Activated T-cell treated with anti-CD3 and anti-CD28 coated beads for 4 hours (primary cell): Measurements from ENCODE around the gene CCNK.

Experiments
- DNase-seq: peaks from one replicate; pipeline ENCODE4 v3.0.0-alpha.2; 2020

CCNK gene

DNA sequence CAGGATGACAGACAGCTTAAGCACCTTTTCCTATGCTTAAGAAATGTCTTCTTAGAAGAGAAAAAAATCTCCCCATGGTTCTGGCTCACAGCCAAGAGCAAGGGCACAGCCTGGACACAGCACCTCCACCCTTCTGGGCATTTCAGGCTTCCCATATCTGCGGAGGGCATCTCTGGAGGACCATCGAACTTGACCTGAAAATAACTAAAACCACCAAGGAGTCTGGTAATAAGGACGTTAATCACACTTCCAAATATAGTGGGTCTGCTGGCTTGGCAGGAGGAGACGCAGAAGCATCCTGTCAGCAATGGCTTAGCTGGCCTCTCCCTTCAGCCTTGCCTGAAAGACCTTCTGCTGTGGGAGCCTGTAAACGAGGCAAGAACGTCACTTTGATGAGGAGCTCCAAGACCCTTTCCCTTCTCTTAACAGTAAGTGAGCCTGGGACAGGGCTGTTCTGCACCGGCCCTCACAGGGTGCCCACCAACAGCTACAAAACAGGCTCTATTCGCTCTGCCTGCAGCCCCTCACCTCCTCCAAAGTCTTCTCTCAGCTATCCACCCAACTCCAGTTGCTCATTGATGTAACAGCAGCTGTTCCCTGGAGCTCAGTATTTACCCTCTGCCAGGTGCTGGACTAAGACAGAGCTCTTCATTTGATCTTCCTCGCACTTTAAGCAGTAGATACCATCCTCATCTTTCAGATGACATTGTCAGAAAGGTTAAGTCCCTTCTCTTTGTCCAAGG is 13.7 kb upstream of the CCNK start:
- DNase-seq, result no peak

DNA sequence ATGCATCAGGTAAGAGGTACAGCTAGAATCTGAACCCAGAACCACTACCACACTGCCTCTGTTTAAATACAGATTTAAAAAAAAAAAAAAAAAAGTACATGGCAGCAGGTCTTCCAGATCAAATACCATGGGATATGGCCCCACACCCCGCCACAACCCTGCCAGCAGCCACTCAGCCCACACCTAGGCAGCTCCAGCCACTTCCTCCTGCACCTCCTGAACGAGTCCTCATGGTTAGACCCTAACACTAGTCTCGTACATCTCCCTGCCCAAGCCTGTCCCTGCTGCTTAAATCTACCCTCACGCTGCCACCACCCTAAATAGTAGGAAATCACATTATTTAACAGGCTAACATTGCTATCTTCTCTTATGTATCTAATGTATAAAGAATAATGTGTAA is 13.1 kb upstream of the CCNK start:
- no peak for DNase-seq

DNA sequence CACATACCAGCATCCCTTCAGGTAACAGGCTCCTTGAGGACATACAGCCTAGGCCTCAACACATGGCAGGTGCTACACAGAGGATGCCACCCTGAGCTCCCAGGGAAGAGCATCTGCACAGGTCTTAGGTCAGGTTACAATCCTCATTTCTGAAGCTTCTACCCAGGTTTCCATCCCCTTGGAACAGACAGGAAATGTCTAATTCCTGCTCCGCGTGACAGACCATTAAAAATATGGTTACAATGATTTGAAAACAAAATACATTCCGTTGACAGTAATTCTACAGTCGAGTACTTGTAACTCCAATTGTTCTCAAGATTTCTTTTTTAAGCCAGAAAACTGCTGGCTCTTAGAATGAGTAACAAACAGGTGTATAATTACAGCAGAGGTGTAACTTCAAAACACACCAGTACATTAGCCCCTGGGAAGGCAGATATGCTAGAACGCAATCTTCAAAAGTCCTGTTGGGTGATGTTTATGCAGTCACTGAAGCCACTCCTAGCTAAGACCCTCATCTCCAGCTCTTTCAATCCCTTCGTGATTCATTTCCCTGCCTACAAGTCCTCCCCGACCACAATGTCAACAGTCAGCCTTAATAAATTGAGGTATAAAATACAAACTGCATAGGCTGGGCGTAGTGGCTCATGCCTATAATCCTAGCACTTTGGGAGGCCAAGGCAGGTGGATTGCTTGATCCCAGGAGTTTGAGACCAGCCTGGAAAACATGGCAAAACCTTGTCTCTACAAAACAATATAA is 12.2 kb upstream of the CCNK start:
- no peak for DNase-seq

DNA sequence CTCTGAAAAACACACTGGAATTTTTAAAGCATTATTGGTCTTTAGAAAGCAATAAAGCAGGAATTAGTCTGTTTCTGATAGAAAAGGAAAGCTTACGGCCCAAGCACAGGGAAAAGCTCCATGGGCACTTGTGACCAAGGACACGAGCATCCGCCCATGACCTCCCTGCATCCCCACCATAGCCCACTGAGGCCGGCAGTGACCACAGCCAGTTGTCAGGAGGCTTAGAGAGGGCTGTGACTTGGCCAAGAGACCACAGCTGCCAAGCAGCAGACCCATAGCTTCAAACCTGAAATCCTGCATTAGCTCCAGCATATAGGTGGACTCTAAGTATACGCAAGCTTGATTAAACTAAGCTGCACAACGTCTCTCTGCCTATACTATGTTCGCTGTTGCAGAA is 9.5 kb upstream of the CCNK start:
- no peak for DNase-seq

DNA sequence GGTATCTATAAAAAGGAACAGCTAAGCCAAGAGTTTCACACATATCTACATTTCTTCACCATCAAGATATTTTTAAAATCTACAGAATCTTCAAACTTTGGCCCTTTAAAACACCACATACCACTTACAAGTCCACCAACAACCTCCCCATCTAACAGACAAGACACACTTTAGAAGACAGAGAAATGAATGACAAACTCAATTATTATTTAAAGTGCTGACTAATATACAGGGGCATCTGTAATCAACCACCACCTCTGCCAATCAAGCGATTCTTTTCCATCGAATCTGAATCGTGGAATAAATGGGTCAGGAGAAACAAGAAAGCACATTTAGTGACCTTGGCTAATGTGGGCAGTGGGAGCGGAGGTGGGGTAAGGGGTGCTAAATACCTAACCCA is 8.3 kb upstream of the CCNK start:
- no peak for DNase-seq

DNA sequence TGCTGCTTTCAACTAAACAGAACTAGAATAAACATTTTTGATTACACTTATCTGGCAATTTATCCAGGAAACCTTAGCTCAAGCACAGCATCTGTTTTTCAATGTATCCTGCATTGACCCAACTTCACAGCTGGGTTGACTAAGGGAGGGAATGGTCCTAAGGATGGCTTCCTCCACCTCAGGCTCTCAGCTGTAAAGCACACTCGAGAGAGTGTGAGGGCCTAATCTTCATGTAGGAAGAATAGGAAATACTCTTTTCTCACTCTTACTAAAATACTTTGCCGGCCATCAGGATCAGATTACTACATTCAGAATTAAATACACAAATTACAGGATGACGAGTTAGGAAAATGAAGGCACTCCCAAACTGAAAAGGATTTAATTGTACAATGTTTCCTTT is 7.8 kb upstream of the CCNK start:
- DNase-seq, result no peak

DNA sequence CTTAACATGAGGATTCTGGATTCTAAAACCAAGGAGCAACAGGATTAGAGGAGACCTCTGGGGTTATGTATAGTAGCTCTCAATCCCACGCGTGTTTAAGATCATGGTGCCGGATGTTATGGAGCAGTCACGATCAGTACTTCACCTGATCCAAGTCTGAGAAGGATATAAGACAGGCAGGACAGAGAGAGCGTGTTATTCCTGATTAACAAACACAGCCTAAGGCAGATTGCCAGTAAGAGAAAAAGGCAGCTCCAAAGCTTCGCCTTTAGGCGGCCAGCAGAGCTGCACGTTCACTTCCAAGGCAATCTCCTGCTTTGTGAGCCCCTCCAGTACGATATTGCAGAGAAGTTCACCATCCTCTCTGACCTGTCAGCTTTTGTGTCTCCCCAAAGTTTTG is 6.0 kb upstream of the CCNK start:
- no peak for DNase-seq

DNA sequence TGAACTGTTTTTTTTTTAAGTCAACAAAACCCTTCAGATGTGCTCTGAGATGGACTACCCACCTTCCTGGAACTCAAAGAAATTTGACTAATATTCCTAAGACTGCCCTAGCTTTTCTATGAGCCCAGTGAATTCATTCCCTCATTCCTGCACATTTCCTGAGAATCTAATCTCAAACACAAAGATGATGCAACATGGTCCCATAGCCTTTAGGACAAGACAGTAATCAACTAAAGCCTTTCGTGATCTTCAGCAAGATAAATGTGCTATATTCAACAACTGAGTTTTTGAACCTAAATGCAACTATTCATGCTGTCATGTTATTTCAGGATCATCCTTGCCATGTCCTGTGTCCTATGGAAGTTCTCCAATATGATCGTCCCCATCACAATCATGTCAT is 5.5 kb upstream of the CCNK start:
- DNase-seq, result no peak

DNA sequence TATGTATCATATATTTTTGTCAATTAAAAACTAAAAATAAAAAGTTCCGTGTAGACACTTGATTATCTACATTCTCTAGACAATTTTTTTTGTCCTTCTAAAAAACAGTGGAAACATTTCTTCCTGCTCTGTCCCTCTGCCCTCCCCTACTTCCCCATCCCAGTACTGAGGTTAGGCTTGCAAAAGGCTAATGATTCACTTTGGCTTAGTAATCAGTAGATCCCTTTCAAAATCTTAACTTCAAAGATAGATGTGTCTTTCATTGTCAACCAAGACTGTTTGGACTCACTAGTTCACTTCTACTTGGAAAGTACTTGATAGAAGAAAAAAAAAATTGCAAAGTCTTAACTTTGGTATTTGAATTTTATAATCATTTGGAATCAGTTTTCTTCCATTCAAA is 4.3 kb upstream of the CCNK start:
- no peak for DNase-seq

DNA sequence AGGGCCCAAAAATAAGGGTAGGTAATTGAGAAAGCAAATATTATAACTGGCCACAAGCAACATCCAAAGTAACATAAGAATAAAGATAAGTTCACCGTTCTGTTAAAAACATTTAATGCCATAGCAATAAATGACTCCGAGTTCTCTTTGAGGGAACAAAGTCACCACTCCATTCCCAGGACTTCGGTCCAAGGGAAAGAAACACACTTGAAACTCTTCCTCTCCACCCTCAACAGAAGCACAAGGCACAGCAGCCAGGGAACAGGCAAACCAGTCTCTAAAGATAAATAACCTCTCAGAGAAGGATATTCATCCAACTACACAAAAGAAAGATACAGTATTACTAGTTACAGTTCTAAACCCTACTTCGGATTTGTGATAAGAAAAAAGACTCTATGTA is 3.1 kb upstream of the CCNK start:
- DNase-seq, result no peak

DNA sequence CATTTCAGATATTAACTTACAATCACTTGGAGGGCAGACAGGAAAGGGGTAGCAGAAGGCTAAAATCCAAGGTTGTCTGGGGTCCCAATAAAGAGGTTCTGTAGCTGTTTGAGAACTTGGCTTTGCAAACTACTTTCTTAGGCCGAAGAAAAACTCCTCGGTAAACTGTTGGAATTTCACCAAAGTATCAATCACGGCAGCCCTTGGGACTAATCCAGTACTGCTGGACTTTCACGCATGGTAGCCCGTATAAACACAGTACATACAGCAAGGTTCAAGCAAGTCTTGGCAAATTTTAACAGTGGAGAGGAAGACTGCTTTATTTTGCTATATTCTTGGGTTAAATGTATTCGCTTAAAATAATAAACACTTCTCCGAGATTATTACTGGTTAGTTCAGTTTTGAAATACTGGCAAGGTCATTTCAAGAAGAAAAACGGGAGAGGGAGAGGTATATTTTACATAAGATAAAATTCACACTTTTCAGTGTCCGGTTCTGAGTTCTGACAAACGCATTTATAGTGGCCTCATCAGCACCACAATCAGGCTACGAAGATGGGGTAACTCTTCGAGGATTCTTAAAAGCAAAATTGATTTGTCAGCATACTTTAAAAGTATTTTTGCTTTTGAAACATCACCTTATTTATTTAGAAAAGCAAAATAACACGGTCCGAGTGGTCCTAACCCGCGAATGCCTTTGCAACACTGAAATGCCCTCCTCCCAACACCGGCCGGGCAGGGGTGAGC is 1.9 kb upstream of the CCNK start:
- DNase-seq, result no peak

DNA sequence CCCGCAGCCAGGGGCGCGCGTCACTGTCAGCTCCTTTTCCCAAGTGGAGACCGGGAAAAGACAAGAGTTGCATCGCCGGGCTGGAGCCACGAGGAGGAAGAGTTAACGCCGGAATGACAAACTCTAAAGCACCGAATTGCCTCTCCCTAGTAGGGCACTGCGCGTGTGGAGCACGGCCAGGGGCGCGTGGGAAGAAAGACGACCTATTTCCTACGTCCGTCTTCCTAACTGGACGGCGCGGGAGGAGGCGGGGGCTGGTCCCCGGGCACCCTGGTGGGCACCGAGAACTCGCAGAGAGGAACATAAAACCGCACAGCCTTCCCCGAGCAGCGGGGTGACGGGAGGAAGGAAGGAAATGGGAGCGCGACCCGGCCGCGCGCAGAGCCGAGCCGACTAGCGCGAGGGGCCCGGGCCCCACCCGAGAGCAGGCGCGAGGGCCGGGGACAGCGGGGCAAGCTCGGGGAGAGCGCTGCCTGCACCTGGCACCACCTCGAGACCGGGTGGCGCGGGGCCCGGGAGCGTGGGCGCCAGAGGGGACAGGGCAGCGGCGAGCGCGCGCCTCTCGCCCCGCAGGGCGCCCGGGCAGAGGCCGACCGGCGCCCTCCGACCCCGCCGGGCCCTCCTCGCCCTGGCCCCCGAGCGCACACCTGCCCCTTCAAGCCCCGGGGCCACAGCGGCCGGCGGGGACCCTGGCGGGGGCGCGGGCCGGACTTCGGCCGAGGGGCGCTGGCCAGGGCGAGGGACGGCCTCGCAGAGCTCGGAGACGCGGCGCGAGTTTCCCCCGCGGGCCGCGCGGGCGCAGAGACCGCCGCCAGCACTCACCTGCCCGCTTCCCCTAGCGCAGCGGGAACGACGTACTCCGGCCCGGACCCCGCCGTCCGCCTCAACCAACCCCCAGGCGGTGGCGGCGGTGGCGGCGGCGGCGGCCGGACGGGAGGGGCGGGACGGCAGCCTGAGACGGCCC is 1.0 kb upstream of the CCNK start, which contains the start of gene SETD3:
Gene SETD3, minus strand, starts transcription at position 954 of the 964 bp plus-strand sequence. CDS start 15,054 bp downstream, outside the sequence.
- DNase-seq, result no peak

DNA sequence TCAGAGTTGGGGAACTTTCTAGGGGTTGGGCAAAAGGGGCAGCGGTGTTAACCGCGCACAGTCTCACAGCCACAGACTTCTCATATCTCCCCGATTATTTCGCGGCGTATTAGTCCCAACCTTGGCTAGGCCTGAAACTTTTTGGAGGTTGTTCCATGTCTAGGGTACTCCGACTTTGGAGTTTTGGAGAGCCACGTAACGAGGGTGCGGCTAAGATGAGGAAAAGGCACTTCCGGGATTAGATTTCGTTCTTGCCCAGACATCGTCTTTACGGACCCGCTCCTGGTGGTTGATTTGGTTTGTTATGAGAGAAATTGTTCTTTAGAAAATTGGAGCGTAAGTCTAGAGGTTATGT is 513 bp downstream of the CCNK start:
- no peak for DNase-seq

DNA sequence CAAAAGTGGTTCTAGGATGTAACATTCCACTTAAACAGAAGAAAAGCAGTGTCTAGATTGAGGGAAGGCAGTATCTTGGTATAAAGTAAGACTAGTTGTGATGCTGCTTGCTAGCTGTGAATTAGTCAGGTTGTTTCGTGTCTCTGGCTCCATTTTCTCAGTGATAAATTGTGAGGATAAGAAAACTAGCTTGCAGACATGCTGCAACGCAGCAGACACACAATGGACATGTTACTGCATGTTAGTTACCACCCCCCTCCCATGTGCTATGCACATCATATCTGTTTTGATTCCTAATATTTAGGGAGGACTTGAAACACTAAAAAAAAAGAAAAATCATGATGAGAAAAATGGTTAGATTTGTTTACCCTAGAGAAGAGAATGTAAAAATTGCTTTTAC is 2.9 kb downstream of the CCNK start:
- no peak for DNase-seq

DNA sequence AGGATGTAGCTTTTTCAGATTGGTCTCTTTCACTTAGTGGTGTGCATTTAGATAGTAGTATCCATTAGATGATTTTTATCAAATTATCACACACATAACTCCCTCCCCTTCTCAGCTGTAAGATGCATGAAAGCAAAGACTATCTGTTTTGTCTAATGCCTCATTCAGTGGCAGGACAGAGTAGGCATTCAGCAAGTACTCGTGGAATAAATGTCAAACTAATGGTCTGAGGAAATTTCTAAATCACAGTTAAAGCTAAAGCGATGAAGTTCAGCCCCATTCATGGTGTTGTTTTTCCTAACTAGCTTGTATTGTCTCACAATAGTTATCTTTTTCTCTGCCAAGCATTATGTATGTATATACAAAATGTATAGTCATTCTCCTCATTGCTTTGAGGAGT is 16.1 kb downstream of the CCNK start:
- no peak for DNase-seq

DNA sequence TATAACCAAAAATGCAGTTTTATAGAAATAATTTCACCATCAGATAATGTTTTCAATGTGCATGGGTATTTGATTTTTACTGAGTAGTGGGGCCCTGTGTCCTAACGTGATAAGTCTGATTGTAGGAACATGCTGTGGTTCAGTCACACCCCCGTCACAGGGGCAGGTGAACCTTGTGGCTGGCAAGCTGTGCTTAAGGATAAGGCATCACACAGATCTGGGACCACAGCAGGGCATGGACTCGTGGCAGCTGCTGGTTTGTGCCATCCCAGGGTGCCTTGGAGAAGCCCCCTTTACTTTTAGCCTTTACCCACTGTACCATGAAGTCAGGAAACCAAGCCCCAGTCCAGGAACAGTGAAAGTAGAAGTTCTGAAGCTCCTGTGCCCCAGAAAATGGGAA is 16.7 kb downstream of the CCNK start:
- no peak for DNase-seq

DNA sequence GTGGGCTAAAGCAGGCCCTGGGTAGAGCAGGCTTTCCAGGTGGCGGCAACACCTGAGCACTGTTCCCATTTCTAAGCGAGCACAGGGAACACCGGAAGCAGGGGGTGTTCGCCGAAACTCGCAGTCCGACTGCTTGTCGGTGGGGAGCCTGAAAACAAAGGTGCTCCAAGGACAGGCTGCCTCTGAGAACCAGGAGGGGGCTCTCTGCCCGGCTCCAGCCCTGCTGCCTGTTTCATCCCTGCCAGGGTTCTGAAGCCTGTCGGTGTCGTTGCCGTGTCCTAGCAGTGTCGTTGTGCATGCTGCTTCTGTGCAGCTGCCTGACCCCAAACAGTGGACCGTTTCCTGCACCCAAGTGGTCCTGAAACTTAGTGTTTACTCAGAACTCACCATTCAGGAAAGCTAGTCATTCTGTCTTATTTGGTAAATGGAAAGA is 21.8 kb downstream of the CCNK start:
- DNase-seq, result no peak

DNA sequence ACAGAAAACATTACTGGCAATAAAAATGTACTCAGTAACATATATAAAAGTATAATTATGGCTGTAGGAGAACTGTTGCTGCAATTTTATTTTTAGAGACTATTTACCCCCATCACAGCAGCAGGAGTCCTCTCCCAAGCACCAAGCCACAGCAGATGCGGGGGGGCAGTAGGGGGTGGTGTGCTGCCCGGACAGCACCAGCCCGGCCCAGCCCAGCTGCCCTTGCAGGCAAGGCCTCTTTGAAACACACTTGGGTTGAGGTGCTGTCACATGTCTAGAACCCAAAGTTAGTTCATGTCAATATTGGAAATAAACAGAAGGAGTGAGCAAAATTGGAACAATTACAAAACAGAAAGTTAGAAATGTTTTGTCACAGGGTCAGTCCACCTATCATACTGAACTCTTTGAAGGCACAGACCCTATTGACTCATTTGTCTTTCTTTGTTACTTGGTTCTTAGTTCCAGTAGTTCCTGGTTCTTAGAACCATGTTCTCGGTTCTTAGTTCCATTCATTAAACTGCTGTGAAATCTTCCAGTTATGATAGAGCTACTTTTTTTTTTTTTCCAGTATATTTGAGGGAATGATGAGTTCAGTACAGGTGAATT is 22.7 kb downstream of the CCNK start:
- DNase-seq, result no peak

DNA sequence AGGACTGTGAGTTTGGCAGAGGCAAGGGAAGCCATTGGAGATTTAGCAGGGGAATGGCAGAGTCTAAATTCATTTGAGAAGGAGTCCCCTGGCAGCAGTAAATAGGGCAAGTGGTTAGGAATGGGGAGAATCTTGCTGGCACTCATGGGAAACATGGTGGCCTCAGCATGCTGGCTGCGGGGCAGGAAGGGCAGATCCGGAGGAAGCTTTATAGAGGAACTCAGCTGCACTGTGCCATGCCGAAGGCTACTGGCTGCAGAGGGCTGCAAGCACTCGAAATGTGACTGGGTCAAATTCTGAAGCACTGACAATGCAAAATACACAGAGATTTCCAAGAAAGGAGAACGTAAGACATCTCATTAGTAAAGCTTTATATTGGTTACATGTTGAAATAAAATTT is 23.9 kb downstream of the CCNK start:
- DNase-seq, result no peak

DNA sequence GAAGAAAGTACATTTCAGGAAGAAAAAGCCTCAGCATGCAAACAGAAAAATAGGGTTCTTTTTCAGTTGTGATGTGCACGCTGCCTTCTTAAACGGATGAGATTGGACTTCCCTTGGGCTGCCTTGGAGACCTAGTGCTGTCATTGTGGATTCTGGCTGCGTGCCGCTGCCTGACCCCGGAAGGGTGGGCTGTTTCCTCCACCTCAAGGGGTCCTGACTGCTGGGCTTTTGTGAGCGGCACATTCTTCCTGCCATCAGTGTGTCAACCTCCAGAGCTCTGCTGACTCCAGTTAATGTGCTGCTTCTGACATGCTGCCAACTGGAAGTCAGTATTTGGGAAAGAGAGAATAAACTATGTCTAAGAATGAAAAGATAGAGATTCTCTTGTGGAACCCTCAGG is 25.1 kb downstream of the CCNK start:
- no peak for DNase-seq

DNA sequence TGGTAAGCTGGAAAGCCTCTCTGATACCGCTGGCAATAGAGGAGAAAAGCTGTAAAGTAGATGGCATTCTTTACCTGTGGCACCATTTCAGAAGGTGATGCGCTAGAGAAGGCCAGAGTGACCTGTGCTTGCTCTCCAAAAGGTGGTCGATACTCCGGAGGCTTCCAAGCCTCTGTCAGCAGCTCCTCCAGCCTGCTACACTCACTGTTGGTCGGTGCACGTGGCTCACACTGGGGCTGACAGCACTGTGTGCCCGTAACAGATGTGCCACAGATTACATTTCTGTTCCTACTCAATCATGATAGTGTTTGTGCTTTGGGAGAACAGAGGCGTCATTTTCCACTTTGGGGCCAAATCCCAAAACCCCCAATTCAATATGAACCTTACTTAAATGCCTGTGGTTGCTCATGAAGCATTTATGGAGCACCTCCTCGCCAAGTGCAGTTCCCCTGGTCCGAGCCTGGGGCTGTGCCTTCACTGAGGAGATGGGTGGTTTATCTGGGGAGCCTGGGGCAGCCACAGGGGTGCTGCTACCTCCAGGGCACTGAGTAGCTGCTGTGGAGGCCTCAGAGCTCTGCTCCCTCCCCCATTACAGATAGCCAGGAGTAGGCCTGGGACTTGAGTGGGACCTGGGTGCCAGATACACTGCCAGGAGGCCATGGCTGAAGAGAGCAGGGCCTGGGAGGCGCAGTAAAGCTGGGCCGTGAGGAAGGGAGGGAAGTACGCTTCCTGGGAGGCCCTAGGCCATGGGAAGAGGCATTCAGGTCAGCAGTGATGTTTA is 26.8 kb downstream of the CCNK start:
- DNase-seq, result no peak
